ENCODE measurements around the gene SAMD11.
A peak's percentile ranks its signal among the peaks of the same experiment; 100 is the strongest.

The SAMD11 gene

DNA sequence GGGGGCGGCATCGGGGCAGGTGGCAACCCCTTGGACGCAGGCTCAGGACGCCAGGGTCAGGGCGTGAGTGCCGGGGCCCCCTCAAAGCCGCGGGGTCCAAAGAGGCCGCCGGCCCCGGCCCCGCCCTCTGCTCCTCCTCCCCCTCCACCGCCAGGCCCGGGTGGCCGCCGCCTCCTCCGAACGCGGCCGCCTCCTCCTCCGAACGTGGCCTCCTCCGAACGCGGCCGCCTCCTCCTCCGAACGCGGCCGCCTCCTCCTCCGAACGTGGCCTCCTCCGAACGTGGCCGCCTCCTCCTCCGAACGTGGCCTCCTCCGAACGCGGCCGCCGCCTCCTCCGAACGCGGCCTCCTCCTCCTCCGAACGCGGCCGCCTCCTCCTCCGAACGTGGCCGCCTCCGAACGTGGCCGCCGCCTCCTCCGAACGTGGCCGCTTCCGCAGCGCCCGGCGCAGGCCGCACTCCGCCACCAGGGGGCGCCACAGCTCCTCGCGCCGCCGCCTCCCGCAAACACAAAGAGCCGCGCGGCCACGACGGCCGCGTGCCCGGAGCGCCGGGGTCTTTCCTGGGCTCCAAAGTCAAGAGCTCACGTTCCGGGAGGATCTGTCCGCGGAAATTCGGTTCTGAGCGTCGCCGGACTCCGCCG, 19.3 kb upstream of the SAMD11 start:
- DNase-seq (ENCODE audit: low read depth in 1 of 2, low spot score in 1 of 2), result peak; percentile 76 to 81

DNA sequence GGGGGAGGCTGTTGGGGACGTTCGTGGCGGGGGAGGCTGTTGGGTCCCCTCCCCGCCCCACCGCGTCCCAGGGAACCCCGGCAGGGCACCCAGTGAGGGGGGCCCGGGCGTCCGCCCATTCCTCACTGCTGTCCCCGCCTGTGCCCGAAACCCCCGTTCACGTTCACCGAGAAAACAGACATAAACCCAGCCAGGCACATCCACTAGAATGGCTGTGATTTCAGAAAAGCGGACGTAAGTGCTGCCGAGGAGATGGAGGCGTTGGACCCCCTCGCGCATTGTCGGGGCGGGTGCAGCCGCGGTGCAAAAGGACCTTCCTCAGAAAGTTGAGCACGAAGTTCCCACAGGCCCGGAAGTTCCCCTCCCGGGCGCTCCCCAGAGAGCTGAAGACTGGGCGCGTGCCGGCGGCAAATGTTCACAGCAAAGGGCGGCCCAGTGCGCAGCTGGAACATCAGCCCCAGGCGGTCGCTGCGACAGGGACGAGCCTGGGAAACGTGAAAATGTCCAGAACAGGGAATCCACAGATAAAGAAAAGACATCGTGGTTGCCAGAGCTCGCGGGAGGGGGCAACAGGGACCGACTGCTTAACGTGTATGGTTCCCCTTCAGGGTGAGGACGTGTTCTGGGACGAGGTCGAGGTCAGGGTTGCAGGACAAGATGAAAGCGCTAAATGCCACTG, 18.5 kb upstream of the SAMD11 start:
- DNase-seq (ENCODE audit: low read depth in 1 of 2, low spot score in 1 of 2), result no peak

DNA sequence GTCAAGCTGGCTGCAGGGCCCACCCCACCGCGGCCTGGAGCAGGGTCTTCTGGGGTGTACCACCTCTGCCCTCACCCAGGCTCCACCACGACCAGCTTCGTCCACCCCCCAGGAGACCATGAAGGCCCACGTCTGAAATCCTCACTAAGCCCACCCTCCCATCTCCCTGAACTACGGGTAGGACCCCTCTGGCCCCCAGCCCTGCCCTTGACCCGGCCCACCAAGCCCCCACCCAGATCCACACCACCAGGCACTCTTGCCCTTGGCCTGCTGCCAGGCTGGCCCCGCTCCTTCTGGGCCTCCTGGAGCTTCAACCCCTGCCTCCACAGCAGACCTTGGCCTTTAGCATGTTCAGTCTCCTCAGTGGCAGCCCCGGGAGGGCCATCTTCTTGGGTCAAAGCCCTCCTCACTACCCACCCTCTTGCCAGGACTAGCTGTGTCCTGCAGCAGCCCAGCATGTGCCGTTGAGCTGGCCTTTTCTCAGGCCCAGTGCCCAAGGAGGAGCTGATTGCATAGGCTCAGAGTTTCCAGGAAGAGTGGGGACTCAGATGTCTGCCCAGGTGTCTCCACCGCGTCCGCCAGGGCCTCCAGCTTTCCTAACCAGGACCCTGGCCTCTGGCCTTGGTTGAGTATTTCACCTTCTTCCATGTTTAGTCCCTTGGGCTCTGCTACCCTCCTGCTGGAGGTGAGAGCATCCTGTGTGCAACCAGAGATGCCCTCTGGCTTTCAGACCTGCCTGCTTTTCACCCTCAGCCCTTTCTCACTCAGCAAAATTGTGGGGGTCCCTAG, 17.7 kb upstream of the SAMD11 start:
- DNase-seq (ENCODE audit: low read depth in 1 of 2, low spot score in 1 of 2), result no peak

DNA sequence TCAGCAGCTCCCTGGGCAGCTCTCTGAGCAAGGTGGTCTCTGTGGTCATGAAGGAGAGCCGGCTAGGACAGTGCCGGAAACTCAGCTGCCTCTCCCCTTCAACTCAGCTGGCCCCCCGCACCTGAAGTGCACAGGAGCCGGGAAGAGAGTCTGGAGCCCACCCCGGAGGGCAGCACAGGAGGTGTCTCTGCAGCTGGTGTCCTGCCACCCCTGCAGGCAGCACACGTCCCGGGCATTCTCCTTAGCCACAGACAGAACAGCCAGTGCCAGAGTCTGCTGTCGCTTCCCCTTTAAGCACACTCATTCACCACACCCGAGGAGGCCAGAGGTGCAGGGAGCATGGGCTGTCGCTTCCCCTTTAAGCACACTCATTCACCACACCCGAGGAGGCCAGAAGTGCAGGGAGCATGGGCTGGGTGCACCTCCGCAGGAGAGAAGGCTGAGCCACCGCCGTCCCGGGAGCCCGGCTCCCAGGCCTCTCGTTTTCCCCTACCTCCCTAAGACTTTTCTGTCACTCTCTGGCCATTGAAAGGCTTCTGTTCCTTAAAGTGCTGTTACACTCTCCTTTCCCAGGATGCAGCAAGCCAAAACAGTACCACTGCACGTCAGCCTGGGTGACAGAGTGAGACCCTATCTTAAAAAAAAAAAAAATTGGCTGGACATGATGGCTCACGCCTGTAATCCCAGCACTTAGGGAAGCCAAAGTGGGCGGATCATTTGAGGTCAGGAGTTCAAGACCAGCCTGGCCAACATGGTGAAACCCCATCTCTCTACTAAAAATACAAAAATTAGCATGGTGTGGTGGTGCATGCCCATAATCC, 16.9 kb upstream of the SAMD11 start:
- DNase-seq (ENCODE audit: low read depth in 1 of 2, low spot score in 1 of 2), result no peak

DNA sequence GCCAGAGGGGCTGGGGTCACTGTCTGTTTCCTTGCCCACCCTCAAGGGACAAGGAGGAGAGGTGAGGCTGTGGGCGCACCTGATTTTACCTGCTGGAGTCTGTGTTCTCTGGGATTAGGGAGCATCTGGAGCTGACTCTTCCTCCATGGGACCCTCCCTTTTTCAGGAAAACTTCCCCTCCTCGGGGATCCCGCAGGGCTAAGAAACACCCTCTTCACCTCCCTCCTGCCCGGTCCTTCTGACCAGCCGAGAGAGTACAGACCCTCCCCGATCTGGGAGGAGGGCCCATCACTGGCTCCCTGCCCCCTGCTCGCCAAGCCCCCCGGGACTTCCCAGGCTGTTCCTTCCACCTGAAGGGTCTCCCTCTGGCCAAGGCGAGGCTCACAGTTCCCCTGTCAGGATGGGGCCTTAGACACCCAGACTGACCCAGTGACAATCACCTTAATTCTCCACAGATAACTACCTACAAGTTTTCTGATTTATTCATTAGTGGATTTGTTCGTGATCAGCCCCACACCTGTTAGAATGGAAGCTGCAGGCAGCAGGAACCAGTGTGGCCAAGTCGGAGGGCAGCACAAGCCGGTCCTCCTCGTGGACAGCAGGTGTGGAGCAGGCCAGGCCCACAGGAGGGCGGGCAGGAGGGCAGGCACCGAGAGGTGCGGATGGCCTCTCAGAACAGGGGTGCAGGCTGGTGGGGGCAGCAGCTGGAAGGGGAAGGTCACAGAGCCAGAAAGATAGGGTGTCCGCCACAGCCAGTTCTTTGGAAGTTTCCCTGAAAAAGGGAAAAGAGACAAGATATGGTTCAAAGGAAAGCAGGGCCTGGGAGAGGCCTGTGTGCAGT, 15.9 kb upstream of the SAMD11 start:
- no peak for DNase-seq (ENCODE audit: low read depth in 1 of 2, low spot score in 1 of 2)

DNA sequence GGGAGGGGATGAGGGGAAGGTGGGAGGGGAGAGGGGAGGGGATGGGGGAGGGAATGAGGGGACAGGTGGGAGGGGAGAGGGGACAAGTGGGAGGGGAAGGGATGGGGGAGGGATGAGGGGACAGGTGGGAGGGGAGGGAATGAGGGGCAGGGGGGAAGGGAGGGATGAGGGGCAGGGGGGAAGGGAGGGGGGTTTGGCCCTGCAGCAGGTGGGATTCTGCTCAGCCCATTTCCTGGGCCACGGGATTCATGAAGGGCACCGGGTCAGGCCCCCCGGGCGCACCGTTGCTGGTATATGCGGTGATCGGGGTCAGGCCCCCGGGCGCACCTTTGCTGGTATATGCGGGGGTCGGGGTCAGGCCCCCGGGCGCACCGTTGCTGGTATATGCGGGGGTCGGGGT, 15.1 kb upstream of the SAMD11 start:
- DNase-seq (ENCODE audit: low read depth in 1 of 2, low spot score in 1 of 2), result no peak

DNA sequence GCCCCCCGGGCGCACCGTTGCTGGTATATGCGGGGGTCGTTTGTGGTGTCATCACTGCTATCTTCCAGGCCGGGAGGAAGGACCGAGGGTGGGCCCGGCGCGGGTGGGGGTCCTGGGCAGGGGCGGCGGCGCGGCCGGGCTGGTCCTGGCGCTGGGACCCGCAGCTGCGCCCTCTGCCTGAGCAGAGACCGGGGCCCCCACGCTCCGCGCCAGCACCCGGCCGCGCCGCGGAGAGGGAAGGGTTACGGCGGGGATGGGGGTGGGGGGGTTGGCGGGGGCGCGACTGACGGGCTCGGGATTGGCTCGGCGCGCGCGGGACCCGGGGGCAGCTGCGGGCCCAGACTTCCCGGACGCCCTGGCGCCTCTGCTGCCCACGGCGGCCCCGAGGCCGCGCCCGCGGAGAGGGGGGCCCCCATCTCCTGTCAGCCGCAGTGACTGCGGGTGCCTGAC, 13.8 kb upstream of the SAMD11 start:
- no peak for DNase-seq (ENCODE audit: low read depth in 1 of 2, low spot score in 1 of 2)

DNA sequence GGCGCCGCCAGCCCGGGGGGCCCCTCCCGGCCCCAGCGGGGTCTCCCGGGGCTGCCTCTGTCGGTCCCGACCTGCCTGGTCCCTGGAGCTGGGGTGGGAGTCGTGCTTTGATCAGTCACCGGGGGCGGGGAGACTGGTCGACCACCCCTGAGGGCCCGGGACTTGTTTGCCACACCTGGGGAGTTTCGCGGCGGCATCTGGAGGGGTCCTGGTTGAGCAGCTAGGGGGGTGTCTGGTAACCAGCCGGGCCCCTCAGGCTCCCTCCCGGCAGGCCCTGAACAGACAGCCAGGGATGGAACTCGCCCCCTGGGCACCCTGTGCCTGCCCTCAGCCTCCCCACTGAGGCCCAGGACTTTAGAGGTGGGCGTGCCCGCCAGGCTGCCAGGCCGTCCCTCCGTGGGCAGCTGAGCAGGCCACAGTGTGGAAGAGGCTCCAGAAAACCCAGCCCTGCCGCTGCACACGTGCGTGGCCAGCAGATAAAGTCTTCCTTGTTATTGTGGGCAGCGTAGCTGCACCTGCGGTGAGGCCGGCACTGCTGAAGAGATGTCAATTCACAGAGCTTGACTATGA, 13.3 kb upstream of the SAMD11 start:
- DNase-seq (ENCODE audit: low read depth in 1 of 2, low spot score in 1 of 2), result no peak

DNA sequence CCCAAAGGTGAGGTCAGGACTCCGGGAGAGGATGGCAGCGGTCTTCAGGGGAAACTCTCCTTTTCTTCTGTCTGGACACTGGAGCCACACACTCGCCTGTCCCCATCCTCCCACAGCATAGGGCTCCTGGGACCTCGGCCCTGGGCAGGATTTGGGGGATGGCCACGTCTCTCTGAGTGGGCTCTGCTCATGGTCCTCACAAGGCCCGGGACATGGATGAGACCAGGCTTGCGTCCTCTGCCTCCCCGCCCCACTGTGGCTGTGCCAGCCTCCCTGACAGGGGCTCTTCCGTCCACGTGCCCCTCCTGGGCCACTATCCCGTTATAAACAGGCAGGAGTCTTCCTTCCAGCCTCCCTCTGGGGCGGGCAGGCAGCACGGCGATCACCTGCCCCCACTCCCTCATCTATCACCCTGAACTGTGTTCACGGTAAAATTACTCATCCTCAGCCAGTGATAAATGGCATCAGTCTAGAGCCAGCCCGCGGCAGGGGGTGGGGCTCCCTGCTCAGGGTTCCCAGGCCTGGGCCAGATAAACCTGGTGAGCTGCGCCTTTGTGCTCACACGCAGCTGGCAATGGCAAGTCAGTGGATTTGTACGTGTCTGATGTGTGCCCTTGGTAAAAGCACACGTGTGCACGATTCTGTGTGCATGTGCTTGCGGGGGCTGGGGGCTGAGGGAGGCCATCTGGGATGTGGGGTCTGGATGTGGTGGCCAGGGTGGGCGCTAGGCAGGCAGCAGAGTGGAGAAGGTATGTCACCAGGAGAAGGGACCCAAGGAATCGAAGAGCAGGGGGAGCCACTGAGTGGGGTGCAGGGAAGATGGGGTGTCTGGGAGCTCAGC, 12.6 kb upstream of the SAMD11 start:
- DNase-seq (ENCODE audit: low read depth in 1 of 2, low spot score in 1 of 2), result no peak

DNA sequence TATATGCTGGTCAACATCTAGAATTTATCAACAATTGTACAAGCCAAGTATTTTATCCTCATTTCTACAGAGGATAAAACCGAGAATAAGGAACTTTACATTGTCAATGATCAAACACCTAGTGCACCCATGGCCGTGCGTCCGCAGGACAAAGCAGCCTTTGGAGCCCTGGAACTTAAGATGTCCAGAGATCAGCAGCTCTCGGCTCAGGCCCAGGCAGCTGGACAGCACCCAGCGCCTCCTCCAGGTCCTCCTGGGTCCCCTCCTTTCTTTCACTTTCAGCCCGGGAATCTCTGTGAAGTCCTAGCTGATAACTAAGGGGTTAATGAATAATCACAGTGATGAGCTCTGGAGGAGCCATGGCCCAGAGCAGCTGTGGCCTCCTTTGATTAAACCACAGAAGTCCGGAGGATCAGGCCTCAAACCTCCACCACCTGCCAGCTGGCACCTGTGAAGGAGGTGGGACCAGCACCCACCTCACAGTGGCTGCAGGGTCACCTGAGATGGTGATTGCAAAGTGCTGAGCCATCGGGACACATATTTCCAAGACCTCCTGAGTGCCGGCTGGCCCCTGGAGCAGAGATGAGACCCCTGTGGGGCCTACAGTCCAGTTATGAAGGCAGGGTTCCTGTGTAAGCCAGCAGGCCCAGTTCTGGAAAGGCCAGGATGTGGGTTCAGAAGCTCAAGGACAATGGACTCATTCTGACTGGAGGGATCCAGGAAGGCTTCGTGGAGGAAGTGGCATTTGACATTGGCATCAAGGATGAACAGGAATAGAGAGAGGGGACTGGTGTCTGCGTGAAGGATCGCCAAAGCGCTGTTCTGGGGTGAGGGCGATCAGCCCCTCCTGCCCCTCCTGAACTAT, 11.6 kb upstream of the SAMD11 start:
- DNase-seq (ENCODE audit: low read depth in 1 of 2, low spot score in 1 of 2), result no peak

DNA sequence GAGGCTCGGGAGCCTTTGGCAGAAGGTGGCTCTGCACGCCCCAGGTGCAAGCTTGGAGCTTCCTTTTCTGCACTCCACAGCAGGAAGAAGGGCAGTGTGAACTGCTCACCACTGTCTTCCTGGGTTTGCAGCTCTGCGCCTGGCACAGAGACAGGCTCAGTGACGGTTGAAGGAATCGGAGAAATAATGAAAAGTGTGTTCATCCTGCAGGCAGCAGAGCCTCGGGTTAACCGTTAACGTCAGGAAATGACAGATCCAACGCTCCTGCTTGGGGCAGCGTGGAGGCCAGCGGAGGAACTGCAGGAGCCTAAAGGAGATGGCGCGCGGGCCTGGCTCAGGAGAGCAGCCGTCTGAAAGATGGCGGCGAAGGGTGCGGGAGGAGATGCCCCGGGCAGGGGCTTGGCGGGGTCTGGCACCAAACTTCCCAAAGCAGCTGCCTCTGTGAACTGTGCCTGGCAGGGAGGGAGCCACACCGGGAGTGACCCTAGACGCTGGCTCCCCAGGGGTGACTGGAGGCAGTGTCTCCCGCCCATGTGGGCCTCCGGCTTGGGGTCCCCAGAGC, 10.9 kb upstream of the SAMD11 start:
- no peak for DNase-seq (ENCODE audit: low read depth in 1 of 2, low spot score in 1 of 2)

DNA sequence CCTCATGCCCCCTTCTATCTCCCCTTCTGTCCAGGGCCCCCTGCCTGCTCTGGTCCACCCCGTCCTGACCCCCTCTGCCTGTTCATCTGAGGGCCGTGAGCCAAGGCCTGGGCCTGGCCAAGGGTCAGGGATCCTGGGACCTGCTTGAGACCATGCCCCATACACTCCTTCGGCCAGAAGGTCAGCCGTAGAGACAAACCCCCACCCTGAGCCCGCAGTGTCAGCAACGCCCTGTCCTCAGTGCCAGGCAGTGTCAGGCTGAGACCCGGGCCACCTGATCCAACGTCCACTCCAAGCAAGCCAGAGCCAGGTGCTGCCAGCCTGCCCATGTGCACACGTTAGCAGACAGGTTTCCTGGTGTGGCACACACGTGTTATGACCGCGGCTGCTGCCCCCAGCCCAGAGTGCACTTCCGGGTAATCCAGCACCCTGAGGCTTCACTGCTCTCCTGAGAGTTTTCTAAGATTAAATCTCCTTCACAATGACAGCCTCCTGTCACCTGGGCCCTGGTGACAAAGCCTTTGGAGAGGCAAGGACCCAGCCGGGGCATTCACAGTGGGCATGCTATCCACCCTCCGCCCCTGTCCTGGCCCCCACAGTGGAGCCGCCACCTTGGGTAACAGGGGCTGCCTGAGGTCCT, 10.1 kb upstream of the SAMD11 start:
- DNase-seq (ENCODE audit: low read depth in 1 of 2, low spot score in 1 of 2), result no peak

DNA sequence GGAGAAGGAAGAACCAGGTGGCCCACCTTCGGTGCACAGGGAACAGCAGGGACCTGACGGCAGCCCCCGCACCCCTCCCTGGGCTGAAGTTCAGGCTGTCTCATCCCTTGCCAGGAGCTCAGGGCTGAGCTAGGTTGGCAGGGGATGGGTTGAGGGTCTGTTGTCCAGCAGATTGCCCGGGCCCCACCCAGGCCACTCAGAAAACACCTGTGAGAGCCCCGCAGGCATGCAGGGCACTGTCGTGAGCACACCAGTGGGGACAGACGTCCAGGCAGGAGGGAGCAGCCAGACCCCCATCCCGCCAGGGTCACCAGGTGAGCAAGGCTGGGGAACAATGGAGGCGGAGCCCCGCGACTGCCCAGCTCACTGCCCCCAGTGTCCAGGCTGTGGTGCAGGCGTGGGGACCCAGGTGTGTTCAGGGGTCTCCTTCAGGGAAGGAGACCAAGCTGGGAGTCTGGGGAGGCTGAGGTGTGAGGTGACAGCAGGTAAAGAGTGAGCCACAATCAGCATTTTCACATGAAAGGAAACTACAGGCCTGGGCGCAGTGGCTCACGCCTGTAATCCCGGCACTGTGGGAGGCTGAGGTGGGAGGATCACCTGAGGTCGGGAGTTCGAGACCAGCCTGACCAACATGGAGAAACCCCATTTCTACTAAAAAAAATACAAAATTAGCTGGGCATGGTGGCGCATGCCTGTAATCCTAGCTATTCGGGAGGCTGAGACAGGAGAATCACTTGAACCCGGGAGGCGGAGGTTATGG, 9.4 kb upstream of the SAMD11 start:
- no peak for DNase-seq (ENCODE audit: low read depth in 1 of 2, low spot score in 1 of 2)

DNA sequence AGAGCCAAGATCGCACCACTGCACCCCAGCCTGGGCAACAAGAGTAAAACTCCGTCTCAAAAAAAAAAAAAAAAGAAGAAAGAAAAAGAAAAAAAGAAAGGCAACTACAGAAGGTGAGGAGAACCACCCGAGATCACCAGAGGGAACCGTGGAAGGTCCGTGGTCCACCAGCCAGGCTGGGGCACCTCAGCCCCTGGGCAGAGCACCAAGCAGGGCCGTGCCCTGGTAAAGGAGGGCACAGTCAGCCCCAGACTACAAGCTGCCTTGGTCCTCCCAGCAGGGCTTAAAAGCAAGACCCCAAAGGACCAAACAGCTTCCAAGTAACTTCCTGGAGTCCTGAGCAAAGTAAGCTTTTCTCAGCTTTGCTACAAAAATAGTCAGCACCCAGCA, 8.8 kb upstream of the SAMD11 start:
- no peak for DNase-seq (ENCODE audit: low read depth in 1 of 2, low spot score in 1 of 2)

DNA sequence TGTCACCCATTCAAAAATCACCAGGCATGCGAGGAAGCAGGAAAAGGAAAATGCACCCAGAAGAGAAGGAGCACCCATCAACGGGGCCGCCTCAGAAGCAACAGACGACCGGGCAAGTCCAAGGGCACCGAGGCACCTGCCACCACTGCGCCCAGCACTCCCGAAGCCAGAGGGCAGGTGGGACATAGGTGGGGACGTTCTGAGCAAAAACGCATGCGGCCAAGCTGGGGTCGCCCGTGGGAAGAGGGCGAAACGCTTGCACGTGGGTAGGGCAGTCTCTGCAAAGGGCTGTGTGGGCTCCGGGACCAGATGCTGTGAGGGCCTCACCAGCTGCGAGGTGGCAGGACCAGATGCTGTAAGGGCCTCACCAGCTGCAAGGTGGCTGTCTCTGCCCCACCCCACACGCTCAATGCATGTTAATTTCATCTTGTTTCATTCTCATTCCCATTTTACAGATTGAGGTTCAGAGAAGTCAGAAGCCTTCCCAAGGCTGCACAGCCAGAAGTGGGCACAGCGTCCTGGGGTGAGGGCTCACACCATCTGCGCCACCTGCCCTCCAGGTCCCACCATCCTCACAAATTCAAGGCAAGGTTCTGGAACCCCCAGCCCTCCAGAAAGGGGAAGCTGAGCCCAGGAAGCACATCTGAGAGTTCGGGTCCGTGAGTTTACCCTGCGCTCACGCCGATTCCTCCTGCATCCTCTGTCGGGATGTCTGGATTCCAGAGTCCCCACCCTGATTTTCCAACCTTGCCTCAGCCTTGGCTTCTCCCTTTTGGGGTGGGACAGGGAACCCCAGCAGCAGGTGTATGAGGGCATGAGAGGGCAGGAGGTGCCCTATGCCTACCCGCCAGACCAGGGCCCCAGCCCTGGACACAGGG, 8.2 kb upstream of the SAMD11 start:
- no peak for DNase-seq (ENCODE audit: low read depth in 1 of 2, low spot score in 1 of 2)

Measured in activated T-helper 1 cell treated with anti-CD3 and anti-CD28 coated beads, Interleukin-2, amount 50 U/mL, for 16 hours (primary cell).